GM06990 (cell line): ENCODE data around the gene TBRG4.

Experiments
- DNase-seq: peaks from one replicate; pipeline ENCODE4 v3.0.0-alpha.2; 2011; ENCODE audit not compliant: insufficient read length; ENCODE audit errors: extremely low read depth
- H3K27me3 ChIP-seq: replicated peaks from 2 replicates; pipeline ENCODE4 v1.6.0; 2011; ENCODE audit warnings: low read length; ENCODE audit not compliant: control insufficient read depth, insufficient read depth
- H3K36me3 ChIP-seq: 2 replicates; pipeline ENCODE4 v1.5.1; 2011; ENCODE audit warnings: low read length; ENCODE audit not compliant: control insufficient read depth, insufficient read depth
- H3K4me3 ChIP-seq: replicated peaks from 2 replicates; pipeline ENCODE4 v1.5.1; 2011; ENCODE audit warnings: low read depth, mild to moderate bottlenecking, control low read depth, low read length
- TF ChIP-seq, protein P1 (sequence below): IDR thresholded peaks from 2 replicates; pipeline ENCODE4 v1.5.1; 2011; ENCODE audit warnings: low read length, control low read depth, mild to moderate bottlenecking, inconsistent platforms; ENCODE audit not compliant: insufficient read depth, poor library complexity, severe bottlenecking

The TBRG4 gene

DNA sequence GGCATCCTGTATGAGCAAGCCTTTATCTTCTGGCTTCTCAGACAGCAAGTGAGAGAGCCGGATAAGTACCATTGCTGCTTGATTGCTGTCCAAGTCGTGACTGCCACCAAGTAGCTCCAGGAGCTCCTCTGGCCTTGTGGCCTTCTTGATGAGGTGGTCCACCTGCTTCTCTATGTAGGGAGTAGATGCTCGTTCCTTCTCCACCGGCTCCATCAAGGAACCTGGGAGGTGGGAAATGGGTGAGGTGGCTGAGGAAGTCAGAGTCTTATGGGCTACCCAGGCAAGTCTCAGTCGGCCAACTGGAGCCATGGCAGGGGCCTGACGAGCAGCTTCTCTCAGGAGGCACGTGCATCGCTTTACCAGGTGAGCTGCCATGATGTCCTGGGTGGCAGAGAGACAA is 2.6 kb downstream of the TBRG4 start:
- DNase-seq, result no peak
- H3K27me3 ChIP-seq, result no peaks in the 10 kb centered on the region
- TF ChIP-seq, protein P1, sequence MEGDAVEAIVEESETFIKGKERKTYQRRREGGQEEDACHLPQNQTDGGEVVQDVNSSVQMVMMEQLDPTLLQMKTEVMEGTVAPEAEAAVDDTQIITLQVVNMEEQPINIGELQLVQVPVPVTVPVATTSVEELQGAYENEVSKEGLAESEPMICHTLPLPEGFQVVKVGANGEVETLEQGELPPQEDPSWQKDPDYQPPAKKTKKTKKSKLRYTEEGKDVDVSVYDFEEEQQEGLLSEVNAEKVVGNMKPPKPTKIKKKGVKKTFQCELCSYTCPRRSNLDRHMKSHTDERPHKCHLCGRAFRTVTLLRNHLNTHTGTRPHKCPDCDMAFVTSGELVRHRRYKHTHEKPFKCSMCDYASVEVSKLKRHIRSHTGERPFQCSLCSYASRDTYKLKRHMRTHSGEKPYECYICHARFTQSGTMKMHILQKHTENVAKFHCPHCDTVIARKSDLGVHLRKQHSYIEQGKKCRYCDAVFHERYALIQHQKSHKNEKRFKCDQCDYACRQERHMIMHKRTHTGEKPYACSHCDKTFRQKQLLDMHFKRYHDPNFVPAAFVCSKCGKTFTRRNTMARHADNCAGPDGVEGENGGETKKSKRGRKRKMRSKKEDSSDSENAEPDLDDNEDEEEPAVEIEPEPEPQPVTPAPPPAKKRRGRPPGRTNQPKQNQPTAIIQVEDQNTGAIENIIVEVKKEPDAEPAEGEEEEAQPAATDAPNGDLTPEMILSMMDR, result no peak
- H3K4me3 ChIP-seq, result no peak overlapping the region
- peaks cover 44% of the 10 kb centered on the region for H3K36me3 ChIP-seq

DNA sequence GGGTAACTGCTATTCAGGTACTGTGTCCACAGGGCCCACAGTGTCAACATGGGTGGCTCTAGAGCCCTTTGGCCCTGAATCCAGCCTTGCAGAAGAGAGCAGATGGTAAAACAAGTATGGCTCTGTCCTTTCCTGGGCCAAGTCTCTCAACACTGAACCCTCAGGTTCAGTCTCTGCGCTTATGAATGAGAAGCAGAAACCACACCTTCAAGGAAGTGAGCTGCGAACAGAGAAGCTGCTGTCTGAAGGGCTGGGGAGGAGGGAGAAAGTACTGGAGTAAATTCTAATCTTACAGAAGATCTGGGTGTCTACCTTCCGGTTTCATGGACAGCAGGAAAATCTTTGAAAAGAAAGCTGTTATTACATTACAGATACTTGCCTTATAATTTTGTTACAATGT is 4.1 kb downstream of the TBRG4 start:
- Histone ChIP-seq H3K27me3 (no peaks in the 10 kb centered on the region), H3K36me3 (peaks cover 56% of the 10 kb centered on the region)

DNA sequence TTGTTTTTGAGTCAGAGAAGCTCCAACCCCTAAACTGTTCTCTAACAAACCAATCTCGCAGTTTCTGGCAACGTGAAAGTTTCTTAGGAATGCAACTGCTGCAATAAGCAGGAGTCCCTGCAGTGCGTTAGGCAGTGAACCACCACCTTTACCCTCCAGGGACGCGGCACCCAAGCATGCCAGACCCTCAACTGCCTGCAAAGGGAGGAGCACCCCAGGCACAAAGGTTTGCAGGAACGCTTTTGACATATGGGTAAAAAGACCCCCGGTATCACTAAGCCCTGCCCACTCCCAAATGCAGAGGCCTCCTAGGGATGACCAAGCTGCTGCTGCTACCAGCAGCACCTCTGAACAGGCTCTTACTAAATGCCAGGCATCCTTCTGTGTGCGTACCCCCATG is 4.7 kb downstream of the TBRG4 start:
- peaks cover 61% of the 10 kb centered on the region for H3K36me3 ChIP-seq
- no peaks in the 10 kb centered on the region for H3K27me3 ChIP-seq
- TF ChIP-seq, protein P1, result no peak
- DNase-seq, result no peak
- H3K4me3 ChIP-seq, result no peak overlapping the region

More for the DNA sequence above, 4.1 kb downstream of the TBRG4 start:
- DNase-seq, result no peak
- TF ChIP-seq, protein P1, result no peak
- H3K4me3 ChIP-seq, result no peak overlapping the region

DNA sequence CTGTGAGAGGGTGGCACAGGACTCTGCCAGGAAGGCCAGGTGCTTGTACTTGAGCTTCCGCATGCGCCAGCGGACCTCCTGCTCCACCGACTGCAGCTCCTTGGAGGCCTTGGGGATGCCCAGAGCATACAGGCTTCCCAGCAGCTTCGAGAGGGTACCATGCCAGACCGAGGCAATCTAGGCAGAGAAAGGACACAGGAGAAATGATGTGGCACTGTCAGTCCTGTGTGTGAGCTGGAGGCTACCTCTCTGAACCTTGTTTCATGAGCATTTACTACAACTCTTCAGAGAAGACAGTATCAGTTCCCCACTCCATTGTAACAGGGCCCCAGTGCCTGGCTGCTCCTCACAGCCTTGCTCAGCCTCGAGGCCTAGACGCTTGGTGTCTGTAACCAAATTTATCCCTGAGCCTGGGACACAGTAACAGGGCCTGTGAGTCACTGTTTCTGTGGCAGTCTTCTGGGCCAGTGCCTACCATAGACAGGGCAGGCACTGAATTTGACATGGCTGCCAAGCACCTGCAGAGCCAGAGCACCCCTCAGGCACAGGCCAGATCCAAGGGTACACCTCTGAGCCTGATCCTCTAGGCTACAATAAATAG is 5.8 kb downstream of the TBRG4 start:
- Histone ChIP-seq H3K27me3 (no peaks in the 10 kb centered on the region), H3K36me3 (peaks cover 70% of the 10 kb centered on the region), H3K4me3 (no peak overlapping the region)
- TF ChIP-seq, protein P1, result no peak
- DNase-seq, result no peak

DNA sequence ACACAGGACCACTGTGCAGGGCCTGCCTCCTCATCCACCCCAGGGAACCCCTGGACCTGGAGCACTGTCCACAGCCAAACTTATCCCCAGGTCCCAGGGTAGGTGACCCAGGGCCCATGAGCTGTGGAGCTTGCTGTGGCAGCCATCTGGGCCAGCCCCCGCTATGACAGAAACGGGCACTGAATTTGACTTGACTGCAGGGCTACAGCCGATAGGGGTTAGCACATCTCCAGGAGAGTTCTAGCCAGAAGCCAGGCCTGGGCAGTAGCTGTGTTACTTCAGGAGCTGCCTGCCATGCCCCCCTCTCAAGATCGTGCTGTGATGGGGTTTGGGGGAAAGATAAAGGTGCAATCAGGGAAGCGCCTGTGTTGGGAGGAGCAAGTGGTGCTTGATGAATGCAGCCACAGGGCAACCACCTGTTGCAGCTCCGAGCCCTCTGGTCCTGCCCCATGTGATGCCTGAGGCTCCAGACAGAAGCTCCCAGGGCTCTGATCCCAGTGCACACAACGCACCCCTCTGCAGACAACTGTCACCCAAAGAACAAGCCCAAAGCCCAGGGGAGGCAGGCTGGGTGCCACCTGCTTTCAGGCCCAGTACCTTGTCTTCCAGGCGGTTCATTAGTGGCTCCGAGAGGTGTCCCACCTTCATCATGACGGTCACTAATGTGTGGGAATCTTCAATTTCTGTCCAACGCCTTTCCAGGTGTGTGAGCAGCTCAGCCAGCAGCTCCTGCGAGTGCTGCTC is 6.5 kb downstream of the TBRG4 start:
- no peaks in the 10 kb centered on the region for H3K27me3 ChIP-seq
- TF ChIP-seq, protein P1, result no peak
- peaks cover 73% of the 10 kb centered on the region for H3K36me3 ChIP-seq
- DNase-seq, result no peak
- H3K4me3 ChIP-seq, result no peak overlapping the region
